ENCODE results near the gene MLF2.

DNA sequence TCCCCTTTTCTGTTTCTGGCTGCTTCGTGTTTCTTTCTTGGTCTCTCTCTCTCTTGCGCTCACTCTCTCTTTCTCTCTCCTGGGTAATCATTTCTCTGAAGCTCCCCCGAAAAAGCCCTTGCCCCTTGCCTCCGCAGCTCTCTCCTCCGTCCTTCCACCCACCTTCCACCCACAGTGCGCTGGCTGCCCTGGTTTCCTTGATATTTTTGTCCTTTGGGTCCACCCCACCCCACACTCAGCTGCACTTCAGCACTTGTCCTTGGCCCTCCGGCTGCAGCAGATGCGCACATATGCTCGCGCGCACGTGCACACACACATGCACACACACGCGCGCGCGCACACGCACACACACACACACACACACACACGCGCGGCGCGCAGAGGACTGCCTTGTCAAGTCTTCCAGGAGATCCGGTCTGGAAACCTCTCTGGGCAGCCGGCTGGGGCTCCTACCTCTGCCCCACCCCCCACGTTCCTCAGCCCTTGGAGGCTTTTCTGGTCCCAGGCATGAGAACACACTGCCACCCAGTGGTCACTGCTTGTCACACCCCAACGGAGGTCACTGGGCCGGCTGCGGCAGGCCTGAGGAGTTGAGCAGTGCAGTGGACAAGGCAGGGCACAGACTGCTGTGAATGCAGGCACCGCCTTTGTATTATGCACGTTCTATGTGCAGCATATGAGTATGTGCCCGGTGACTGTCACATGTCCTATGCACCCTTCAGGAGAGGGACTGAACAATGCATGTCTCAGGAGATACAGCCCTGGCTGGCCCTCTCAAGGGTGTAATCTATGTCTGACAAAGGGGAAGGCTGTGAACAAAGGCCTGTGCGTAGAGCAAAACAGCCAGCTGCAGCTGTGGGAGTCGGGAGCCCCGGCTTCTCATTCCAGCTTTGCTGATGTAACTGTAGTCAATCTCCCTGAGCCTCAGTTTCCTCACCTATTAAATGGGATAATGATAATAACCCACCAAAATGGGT is 25.9 kb upstream of the MLF2 start:
- TF ChIP-seq CTCF (IDR thresholded peaks at IDR 0.05) (peak in 6 of 7 experiments; percentile 55 to 99 (median 92)), POLR2AphosphoS5 (IDR thresholded peaks at IDR 0.05) (peak in 2 of 3 donors; percentile 60 to 88)

All from stomach (tissue), 4 donors.